WERI-Rb-1 (cell line): ENCODE data around the gene MAPK11.
A peak's percentile ranks its signal among the peaks of the same experiment; 100 is the strongest.

Experiments
- DNase-seq: peaks from one replicate; pipeline ENCODE4 v3.0.0-alpha.2; 2020
- H3K27ac ChIP-seq: fragments of 250-450 bp; sonication (Bioruptor Pico); 2 replicates; pipeline ENCODE4 v1.5.1; 2020; ENCODE audit warnings: mild to moderate bottlenecking, moderate library complexity
- H3K27me3 ChIP-seq: fragments of 250-450 bp; sonication (Bioruptor Pico); 2 replicates; pipeline ENCODE4 v1.5.1; 2021; ENCODE audit warnings: mild to moderate bottlenecking, low read depth, moderate library complexity; ENCODE audit not compliant: insufficient read depth, severe bottlenecking
- H3K36me3 ChIP-seq: fragments of 250-450 bp; sonication (Bioruptor Pico); 2 replicates; pipeline ENCODE4 v1.5.1; 2020; ENCODE audit warnings: mild to moderate bottlenecking, moderate library complexity
- H3K4me3 ChIP-seq: 2 replicates; pipeline ENCODE4 v1.5.1; 2011; ENCODE audit warnings: low read depth, mild to moderate bottlenecking, control low read depth, low read length
- H3K9me3 ChIP-seq: fragments of 250-450 bp; sonication (Bioruptor Pico); 2 replicates; pipeline ENCODE4 v1.5.1; 2021; ENCODE audit warnings: mild to moderate bottlenecking, moderate library complexity; ENCODE audit not compliant: severe bottlenecking
- CTCF ChIP-seq: IDR thresholded peaks from 2 replicates; pipeline ENCODE4 v1.5.1; 2011; ENCODE audit warnings: low read depth, mild to moderate bottlenecking, control low read depth, inconsistent platforms, low read length

The MAPK11 gene

GRCh38 chr22:50303515-50303847 is 33.3 kb upstream of the MAPK11 start:
- peaks cover 62% of the 10 kb centered on the region for H3K36me3 ChIP-seq
- no peaks in the 10 kb centered on the region for H3K9me3 ChIP-seq
- no peak for TF ChIP-seq CTCF
- H3K4me3 ChIP-seq = no peak overlapping the region
- no peak for DNase-seq
- H3K27me3 ChIP-seq = no peaks in the 10 kb centered on the region
- H3K27ac ChIP-seq = peak overlapping the region; percentile 54

GRCh38 chr22:50302564-50302963 is 32.4 kb upstream of the MAPK11 start:
- peaks cover 63% of the 10 kb centered on the region for H3K36me3 ChIP-seq
- DNase-seq = no peak
- H3K27ac ChIP-seq = no peak overlapping the region; the same call in 1 of the 2 replicates
- H3K9me3 ChIP-seq = no peaks in the 10 kb centered on the region
- no peak overlapping the region for H3K4me3 ChIP-seq
- H3K27me3 ChIP-seq = no peaks in the 10 kb centered on the region
- TF ChIP-seq CTCF = no peak

GRCh38 chr22:50302041-50302541 is 31.9 kb upstream of the MAPK11 start:
- H3K27me3 ChIP-seq = no peaks in the 10 kb centered on the region
- no peaks in the 10 kb centered on the region for H3K9me3 ChIP-seq
- DNase-seq = no peak
- peaks cover 65% of the 10 kb centered on the region for H3K36me3 ChIP-seq
- no peak overlapping the region for H3K4me3 ChIP-seq
- H3K27ac ChIP-seq = no peak overlapping the region
- TF ChIP-seq CTCF = no peak

GRCh38 chr22:50301581-50301991 is 31.4 kb upstream of the MAPK11 start:
- no peaks in the 10 kb centered on the region for H3K27me3 ChIP-seq
- no peak for DNase-seq
- no peak overlapping the region for H3K4me3 ChIP-seq
- peaks cover 60% of the 10 kb centered on the region for H3K36me3 ChIP-seq
- TF ChIP-seq CTCF = no peak
- no peak overlapping the region for H3K27ac ChIP-seq
- H3K9me3 ChIP-seq = no peaks in the 10 kb centered on the region

- no peak for TF ChIP-seq CTCF
- Histone ChIP-seq H3K4me3 (no peak overlapping the region), H3K9me3 (no peaks in the 10 kb centered on the region), H3K27ac (no peak overlapping the region), H3K27me3 (no peaks in the 10 kb centered on the region), H3K36me3 (peaks cover 59% of the 10 kb centered on the region)
- no peak for DNase-seq
Measured at GRCh38 chr22:50300620-50301257, 30.6 kb upstream of the MAPK11 start.
